GM21515 (cell line): ENCODE results near the gene KANK3.
"Not testable (repeated sequence)": the region's sequence is repeated elsewhere in the genome, so short reads cannot be mapped to it uniquely, and the experiment has no call there.

ENCODE experiments used
- ATAC-seq: cut with Tn5 transposase; IDR thresholded peaks from one replicate; pipeline ENCODE4 v1.9.1; 2021; ENCODE audit not compliant: unreplicated experiment

Gene KANK3

DNA sequence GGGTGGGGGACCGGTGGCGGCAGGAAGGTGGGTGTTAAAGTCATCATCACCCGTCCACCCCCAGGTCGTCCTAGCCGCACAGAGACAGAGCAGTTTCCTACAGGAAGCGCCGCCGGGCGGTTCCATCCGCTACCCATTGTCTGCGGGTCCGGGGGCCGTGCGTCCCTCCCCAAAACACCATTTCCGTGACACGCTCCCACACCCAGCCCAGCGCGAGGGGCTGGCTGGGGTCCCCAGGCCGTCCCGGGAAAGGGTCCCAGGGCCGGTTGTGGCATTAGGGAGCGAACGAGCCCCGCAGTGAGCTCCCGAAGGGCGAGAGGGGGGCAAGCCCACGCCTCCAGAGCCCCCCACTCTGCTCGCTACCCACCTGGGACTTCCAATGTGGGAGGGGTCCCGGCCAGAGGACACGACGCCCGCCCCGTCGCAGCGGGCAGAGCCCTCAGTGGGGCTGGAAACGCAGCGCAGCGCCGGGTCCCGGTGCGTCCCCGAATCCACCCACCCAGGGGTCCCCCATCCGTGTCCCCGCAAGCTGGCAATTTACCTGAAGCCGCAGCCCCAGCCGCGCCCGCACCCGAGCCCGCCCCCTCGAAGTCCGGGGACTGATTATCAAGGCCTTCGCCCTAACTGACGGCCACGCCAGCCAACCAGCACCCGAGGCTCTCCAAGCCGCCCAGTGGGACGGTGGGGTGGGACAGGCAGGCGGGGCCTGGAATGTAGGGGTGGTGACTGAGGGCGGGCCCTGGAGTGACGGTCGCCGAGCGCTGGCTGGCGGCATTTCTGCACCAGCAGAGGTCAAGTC is at the start of gene KANK3:
TSS of gene KANK3 (minus strand) at position 579 of the 799 bp plus-strand sequence. CDS start 5,434 bp downstream, outside the sequence.
- peak; percentile 81 for ATAC-seq

DNA sequence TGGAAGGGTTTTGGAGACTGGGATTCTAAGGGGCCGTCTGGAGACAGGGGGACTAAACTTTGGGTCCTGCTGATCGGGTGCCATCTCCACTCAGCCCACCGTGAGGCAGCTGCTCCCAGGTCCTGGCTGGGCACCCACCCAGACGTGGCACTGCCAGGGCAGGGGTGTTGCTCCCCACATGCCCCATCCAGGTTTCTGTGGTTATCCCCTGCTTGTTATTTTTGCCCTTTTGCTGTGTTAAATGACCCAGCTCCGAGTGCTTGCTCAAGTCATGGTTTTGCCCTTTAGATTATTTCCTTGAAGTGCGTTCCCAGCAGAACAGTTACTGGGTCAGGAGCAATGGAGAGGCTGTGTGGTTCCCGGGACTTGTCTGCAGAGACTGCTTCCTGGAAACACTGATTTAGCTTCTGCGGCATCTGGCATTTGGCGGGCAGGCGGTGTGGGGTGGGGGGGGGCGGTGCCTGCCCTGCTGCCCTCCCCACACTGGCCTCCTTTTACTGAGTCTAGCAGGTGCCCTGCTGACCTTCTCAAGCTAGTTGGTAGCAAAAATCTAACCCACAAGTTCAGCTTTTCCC is 49.0 kb upstream of the KANK3 start:
- ATAC-seq, result no peak

DNA sequence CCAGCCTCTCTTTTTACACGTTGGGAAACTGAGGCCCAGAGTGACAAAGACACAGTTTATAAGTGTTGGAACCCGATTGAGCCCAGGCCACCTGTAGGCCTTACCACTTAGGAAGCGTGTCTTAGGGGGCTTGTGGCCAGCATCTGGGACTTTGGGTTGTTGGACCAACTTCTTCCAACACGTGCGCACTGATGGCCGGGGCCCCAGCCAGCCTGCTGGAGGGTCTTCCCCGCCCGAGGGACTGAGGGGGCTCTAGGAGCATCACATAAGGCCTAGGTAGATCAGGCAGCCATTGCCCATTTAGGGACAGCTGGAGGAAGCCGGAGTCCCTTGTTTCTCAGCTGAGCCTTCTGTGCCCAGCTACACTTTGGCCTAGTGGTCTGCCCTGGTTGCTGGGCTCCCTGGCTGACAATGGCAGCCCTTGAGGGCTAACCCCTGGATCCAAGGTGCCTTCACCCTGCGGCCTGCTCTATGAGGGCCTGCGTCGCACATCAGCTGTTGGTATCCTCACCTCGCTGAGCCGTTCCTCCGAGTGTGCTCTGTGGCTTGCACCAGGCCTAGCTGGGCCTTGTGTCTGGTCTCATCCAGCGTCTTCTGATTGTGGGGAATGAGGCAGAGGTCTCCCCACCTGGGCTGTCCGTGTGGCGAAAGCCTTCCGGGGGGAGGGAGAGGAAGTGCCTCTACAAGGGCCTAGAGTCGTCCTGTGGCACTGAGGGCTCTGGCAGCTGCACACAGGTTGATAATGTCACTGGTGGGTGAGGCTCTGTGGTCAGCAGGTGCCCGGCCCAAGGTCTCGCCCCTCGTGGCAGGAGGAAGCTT is 48.3 kb upstream of the KANK3 start:
- ATAC-seq, result no peak

DNA sequence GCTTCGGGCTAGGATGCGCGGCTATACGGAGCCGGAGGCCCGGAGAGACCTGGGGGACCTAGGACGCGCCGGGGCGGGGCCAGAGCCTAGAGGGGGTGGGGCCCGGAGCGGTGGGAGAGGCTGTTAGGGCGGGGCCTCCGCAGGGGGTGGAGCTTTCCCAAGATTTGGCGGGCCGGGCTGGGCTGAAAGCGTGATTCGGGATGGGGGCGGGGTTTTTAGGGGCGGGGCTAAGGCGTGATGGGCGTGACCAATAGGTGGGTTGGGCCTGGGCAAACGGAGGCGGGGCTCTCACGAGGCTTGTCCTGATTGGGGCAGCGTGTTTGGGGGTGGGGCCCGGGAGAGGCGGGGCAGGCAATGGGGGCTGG is 47.5 kb upstream of the KANK3 start:
- peak; percentile 34 for ATAC-seq

DNA sequence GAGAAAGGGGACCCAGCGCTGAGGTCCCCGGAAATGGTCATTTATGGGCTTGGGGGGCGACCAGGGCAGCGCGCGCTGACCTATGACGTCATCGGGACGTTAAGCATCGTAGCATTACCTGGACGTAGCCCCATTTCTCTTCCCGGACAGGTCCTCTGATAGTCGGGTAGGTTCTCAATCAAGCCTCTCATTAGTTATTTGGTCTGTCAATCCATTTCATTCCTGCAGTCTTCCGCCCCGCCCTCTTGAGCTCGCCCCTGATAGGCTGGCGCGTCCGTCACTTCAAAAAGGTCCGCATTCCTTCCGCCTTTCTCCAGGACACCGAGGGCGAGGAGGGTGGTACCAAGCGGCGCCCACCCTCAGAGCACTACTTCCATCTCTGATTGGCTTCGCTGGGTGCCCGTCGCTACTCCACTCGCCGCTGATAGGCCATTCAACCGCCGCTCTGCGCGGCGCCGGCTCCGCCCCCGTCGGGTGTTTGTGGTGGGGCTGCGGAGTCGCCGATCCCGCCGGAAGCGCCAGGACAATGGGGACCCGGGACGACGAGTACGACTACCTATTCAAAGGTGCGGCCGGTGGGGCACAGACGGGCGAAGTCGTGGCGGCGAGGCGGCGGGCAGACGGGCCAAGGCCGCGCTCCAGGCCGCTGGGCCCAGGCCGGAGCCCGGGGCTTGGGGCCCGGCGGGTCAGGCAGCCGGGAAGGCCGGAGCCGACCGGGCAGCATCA is 47.0 kb upstream of the KANK3 start, which contains the start of gene RAB11B:
TSS of gene RAB11B (plus strand) at position 470 of the 726 bp plus-strand sequence. CDS start at position 527, 57 bp downstream.
- ATAC-seq, result peak; percentile 85

DNA sequence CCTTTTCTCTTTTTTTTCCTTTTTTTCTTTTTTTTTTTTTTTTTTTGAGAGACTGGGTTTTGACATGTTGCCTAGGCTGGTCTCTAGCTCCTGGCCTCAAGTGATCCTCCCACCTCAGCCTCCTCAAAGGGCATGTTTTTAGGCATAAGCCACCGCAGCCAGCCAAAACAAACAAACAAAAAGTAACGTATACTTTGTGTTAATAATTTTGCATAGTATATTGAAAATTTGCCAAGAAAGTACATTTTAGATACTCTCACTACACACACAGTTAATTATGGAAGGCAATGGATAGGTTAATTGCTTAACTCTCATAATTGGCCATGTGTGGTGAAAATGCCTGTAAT is 45.5 kb upstream of the KANK3 start:
- ATAC-seq, result no peak

DNA sequence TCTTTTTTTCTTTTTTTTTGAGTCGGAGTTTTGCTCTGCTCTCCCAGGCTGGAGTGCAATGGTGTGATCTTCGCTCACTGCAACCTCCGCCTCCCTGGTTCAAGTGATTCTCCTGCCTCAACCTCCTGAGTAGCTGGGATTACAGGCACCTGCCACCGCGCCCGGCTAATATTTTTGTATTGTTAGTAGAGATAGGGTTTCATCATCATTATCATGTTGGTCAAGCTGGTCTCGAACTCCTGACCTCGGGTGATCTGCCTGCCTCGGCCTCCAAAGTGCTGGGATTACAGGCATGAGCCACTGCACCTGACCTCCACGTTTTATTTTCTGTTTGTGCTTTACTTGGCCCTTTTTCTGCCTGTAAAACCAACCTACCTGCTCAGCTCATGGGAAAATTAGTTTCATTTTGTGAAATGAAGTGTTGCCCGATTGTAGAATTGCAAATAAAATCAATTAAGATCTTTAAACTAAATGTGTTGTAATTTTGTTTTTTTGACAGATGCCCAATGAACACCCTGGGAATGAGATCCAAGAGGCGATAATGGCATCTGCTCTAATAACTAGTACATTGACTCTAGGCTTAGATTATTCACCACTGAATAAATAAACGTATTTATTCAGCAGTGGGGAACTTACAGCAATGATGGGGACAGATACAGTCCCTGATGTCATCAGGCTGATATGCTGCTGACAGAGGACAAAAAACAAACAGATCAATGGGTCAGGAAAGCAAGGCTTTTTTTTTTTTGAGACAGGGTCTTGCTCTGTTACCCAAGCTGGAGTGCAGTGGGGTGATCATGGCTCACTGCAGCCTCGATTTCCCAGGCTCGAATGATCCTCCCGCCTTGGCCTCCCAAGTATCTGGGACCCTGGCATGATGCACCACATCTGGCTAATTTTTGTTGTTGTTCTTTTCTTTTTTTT is 44.9 kb upstream of the KANK3 start:
- ATAC-seq, result no peak

DNA sequence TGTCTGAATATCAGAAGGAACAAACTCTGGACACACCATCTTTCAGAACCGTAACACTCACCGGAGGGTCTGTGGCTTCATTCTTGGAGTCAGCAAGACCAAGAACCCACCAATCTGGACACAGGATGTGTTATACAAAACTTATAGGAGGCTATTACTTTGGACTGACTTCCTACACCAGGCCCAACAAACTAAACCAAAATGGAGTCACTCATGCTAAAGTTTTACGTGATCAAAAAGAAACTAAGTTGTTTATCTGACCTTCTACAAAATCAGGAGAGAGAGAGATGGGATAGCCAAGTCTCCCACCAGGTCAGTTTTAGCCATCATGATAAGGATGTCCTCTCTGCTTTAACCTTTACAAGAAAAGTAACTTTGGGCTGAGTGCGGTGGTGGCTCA is 43.9 kb upstream of the KANK3 start:
- ATAC-seq, result no peak

DNA sequence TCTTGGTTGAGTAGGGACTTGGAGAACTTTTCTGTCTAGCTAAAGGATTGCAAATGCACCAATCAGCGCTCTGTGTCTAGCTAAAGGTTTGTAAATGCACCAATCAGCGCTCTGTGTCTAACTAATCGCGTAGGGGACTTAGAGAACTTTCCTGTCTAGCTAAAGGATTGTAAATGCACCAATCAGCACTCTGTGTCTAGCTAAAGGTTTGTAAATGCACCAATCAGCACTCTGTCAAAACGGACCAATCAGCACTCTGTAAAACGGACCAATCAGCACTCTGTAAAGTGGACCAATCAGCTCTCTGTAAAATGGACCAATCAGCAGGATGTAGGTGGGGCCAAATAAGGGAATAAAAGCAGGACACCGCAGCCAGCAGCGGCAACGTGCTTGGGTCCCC is 43.4 kb upstream of the KANK3 start:
- ATAC-seq, result not testable (repeated sequence)

DNA sequence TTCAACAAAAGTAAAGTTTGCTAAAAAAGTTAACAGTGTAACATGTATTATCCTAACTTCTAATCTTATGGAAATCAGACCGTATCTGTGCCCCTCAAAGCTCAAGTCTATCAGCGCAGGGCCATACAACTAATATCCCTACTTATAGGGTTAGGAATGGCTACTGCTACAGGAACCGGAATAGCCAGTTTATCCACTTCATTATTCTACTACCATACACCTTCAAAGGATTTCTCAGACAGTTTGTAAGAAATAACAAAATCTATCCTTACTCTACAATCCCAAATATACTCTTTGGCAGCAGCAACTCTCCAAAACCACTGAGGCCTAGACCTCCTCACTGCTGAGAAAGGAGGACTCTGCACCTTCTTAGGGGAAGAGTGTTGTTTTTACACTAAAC is 42.5 kb upstream of the KANK3 start:
- ATAC-seq, result not testable (repeated sequence)

DNA sequence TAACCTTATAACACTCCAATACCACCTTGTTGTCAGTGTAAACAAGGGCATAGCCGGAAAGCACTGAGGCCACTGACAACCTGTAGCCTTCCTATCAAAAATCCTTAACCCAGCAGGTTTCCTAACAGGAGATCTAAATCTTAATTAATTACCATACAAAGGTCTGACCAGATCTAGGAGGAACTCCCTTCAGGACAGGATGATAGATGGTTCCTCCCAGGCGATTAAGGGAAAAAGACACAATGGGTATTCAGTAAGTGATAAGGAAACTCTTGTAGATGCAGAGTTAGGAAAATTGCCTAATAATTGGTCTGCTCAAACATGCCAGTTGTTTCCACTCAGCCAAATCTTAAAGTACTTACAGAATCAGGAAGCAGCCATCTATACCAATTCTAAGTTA is 42.0 kb upstream of the KANK3 start:
- not testable (repeated sequence) for ATAC-seq

DNA sequence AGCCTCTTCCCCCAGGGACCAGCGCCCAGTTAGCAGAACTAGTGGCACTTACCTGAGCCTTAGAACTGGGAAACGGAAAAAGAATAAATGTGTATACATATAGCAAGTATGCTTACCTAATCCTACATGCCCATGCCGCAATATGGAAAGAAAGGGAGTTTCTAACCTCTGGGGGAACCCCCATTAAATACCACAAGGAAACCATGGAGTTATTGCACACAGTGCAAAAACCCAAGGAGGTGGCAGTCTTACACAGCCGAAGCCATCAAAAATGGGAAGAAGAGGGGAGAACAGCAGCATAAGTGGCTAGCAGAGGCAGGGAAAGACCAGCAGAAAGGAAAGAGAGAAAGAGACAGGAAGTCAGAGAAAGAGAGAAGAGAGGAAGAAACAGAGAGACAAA is 41.5 kb upstream of the KANK3 start:
- not testable (repeated sequence) for ATAC-seq

DNA sequence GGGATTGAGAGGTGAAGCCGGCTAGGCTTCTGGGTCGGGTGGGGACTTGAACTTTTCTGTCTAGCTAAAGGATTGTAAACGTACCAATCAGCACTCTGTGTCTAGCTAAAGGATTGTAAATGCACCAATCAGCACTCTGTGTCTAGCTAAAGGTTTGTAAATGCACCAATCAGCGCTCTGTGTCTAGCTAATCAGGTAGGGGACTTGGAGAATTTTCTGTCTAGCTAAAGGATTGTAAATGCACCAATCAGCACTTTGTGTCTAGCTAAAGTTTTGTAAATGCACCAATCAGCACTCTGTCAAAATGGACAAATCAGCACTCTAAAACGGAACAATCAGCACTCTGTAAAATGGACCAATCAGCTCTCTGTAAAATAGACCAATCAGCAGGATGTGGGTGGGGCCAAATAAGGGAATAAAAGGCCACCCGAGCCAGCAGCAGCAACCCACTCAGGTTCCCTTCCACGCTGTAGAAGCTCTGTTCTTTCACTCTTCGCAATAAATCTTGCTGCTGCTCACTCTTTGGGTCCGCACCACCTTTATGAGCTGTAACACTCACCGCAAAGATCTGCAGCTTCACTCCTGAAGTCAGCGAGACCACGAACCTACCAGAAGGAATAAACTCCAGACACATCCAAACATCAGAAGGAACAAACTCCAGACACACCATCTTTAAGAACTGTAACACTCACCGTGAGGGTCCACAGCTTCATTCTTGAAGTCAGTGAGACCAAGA is 36.3 kb upstream of the KANK3 start:
- ATAC-seq, result not testable (repeated sequence)

DNA sequence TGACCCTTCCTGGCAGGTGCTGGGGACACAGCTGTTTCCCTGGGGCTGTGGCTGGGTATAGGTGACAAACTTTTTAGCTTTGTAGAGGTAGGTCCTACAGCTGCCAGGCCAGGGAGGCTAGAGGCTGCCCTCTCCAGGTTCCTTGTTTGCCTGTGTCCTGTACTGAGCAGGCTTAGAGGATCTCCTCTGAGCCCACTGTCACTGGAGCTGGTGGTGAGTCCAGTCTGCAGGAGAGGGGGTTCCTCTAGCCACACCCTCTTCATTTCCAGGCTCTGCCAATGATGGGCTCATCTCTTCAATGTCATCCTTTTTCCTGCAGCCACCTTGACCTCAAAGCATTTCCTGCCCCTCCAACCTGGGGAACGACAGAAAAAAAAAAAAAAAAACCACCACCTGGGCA is 34.5 kb upstream of the KANK3 start:
- ATAC-seq, result no peak

DNA sequence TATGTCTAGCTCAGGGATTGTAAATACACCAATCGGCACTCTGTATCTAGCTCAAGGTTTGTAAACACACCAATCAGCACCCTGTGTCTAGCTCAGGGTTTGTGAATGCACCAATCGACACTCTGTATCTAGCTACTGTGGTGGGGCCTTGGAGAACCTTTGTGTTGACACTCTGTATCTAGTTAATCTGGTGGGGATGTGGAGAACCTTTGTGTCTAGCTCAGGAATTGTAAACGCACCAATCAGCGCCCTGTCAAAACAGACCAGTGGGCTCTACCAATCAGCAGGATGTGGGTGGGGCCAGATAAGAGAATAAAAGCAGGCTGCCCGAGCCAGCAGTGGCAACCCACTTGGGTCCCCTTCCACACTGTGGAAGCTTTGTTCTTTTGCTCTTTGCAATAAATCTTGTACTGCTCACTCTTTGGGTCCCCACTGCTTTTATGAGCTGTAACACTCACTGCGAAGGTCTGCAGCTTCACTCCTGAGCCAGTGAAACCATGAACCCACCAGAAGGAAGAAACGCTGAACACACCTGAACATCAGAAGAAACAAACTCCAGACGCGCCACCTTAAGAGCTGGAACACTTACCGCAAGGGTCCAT is 33.4 kb upstream of the KANK3 start:
- ATAC-seq, result not testable (repeated sequence)

DNA sequence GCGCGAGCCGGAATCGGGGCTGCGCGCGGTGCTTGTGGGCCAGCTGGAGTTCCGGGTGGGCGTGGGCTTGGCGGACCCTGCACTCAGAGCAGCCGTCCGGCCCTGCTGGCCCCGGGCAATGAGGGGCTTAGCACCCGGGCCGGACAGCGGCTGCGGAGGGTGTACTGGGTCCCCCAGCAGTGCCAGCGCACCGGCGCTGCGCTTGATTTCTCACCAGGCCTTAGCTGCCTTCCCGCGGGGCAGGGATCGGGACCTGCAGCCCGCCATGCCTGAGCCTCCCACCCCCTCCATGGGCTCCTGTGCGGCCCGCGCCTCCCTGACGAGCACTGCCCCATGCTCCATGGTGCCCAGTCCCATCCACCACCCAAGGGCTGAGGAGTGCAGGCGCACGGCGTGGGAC is 32.7 kb upstream of the KANK3 start:
- not testable (repeated sequence) for ATAC-seq

DNA sequence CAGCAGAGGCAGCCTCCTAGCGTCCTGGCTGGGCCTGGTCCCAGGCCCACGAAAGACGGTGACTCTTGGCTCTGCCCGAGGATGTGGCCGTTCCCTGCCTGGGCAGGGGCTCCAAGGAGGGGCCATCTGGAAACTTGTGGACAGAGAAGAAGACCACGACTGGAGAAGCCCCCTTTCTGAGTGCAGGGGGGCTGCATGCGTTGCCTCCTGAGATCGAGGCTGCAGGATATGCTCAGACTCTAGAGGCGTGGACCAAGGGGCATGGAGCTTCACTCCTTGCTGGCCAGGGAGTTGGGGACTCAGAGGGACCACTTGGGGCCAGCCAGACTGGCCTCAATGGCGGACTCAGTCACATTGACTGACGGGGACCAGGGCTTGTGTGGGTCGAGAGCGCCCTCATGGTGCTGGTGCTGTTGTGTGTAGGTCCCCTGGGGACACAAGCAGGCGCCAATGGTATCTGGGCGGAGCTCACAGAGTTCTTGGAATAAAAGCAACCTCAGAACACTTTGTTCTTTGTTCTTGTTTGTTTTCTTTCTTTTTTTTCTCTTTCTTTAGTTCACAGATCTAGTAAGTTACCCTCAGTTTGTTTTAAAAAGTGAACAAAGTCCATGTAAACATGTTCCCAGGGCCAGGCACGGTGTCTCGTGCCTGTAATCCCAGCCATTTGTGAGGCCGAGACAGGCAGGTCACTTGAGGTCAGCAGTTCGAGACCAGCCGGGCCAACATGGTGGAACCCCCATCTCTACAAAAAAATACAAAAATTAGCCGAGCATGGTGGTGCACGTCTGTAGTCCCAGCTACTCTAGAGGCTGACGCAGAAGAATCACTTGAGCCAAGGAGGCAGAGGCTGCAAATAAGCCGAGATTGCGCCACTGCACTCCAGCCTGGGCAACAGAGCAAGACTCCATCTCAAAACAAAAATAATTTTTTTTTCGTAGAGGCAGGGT is 31.1 kb upstream of the KANK3 start:
- ATAC-seq, result no peak
